ENCODE results near the gene SLC4A1AP. TPM values are rescaled to one million over a fixed set of nuclear protein-coding genes. Genes with fewer than 3 reads are reported as not detected.

Gene SLC4A1AP
- total RNA-seq, 1 experiment from 2014 or later, result 33.8 TPM

DNA sequence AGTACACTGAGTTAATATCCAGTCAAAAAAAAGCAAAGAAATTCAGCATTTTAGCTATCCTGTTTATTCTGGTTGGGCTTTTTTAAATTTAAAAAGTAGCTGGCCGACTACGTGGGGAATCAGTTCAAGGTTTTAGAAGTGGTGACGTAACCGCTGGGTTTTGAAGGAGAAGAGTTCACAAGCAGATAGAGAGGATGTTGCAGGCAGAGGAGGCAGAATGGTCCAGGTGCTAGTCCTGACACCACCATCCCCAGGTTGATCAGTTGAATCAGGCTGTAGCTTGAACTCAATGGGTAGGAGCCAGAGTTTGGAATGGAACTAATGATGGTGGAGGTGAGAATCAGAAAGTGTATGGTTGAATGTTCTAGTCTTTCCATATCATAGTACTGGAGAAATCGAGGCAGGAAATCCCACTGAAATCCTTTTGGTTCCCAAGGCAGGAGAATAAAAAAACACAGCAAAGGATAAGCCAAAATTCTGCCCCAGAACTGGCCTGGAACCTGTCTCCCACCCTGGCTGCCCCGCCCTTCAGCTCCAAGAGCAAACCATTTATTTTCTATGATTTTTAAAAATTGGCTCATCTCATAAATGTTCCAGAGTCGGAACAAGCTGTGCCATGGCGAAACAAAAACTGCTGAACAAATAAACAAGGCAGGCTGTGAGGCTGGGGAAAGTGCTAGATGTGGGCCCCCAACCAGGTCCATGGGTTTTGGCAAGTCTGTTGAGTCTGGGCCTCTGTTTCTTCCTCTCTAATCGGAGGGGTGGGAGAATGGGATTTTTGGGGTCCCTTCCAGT lies 44.0 kb downstream of the SLC4A1AP start:
- Mint-ChIP-seq H3K9me3 (ENCODE audit: unreplicated experiment) (no peaks in the 10 kb centered on the region), H3K4me1 (ENCODE audit: low read depth, unreplicated experiment) (peaks cover 38% of the 10 kb centered on the region), H3K27ac (ENCODE audit: unreplicated experiment) (no peak overlapping the region), H3K27me3 (ENCODE audit: insufficient read depth, unreplicated experiment) (no peaks in the 10 kb centered on the region), H3K36me3 (ENCODE audit: insufficient read depth, unreplicated experiment) (no peaks in the 10 kb centered on the region), H3K4me3 (ENCODE audit: unreplicated experiment) (no peak overlapping the region)
- BruUV-seq (replicated peaks), result no TSS peak
- CTCF ChIA-PET, result interaction anchor here (1.4 kb wide), 1 partner anchor 45 kb away, joined by 5 read pairs; no protein-coding TSS in a partner anchor
- peaks cover 42% of the 10 kb centered on the region for H3K4me1 ChIP-seq
- H3K9me3 ChIP-seq, result no peaks in the 10 kb centered on the region
- H3K27me3 ChIP-seq (replicated peaks; ENCODE audit: control insufficient read depth, insufficient read depth, low read length), result no peaks in the 10 kb centered on the region
- POLR2A ChIA-PET, result no interaction called here
- H3K4me3 ChIP-seq (ENCODE audit: low read depth, low read length), result no peak overlapping the region
- TF ChIP-seq, protein P1, sequence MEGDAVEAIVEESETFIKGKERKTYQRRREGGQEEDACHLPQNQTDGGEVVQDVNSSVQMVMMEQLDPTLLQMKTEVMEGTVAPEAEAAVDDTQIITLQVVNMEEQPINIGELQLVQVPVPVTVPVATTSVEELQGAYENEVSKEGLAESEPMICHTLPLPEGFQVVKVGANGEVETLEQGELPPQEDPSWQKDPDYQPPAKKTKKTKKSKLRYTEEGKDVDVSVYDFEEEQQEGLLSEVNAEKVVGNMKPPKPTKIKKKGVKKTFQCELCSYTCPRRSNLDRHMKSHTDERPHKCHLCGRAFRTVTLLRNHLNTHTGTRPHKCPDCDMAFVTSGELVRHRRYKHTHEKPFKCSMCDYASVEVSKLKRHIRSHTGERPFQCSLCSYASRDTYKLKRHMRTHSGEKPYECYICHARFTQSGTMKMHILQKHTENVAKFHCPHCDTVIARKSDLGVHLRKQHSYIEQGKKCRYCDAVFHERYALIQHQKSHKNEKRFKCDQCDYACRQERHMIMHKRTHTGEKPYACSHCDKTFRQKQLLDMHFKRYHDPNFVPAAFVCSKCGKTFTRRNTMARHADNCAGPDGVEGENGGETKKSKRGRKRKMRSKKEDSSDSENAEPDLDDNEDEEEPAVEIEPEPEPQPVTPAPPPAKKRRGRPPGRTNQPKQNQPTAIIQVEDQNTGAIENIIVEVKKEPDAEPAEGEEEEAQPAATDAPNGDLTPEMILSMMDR (IDR thresholded peaks at IDR 0.05; ENCODE audit: insufficient read depth in 1 of 2, low read depth in 1 of 2, low read length in 1 of 2, severe bottlenecking in 1 of 2, unreplicated experiment in 1 of 2), result no peak
- intact Hi-C loops (cut with micrococcal nuclease; ENCODE audit: unreplicated experiment), result loop anchor here (10.0 kb wide), 2 partner anchors 267 to 357 kb away; no protein-coding TSS in a partner anchor
- no peaks in the 10 kb centered on the region for H3K36me3 ChIP-seq (ENCODE audit: control insufficient read depth, insufficient read depth, low read length)
- no peak for DNase-seq

DNA sequence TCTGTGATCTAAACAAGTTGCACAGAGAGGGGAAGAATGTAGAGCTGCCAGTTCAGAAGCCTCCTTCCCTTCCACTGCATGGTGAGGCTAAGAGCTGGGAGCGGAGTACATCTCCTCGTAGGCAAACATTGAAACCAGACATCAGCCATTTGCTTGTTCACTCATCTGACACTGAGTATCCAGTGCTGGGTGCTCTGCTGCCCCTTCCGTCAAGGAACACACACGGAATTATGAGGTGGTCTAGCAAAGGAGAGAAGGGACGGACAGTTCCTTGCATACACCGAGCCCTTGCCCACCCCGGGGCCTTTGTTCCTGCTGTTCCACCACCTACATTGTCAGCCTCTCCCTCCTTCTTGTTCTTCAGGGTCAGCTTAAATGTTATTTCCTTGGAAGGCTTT lies 44.6 kb downstream of the SLC4A1AP start:
- H3K9me3 ChIP-seq, result no peaks in the 10 kb centered on the region
- POLR2A ChIA-PET, result no interaction called here
- TF ChIP-seq, protein P1 (IDR thresholded peaks at IDR 0.05; ENCODE audit: insufficient read depth in 1 of 2, low read depth in 1 of 2, low read length in 1 of 2, severe bottlenecking in 1 of 2, unreplicated experiment in 1 of 2), result no peak
- CTCF ChIA-PET, result no interaction called here
- H3K27me3 Mint-ChIP-seq (ENCODE audit: insufficient read depth, unreplicated experiment), result no peaks in the 10 kb centered on the region
- peaks cover 32% of the 10 kb centered on the region for H3K4me1 Mint-ChIP-seq (ENCODE audit: low read depth, unreplicated experiment)
- H3K4me3 Mint-ChIP-seq (ENCODE audit: unreplicated experiment), result no peak overlapping the region
- peaks cover 36% of the 10 kb centered on the region for H3K4me1 ChIP-seq
- intact Hi-C loops (cut with micrococcal nuclease; ENCODE audit: unreplicated experiment), result loop anchor here (10.0 kb wide), 2 partner anchors 267 to 357 kb away; no protein-coding TSS in a partner anchor
- no peaks in the 10 kb centered on the region for H3K36me3 Mint-ChIP-seq (ENCODE audit: insufficient read depth, unreplicated experiment)
- no peaks in the 10 kb centered on the region for H3K9me3 Mint-ChIP-seq (ENCODE audit: unreplicated experiment)
- H3K27ac Mint-ChIP-seq (ENCODE audit: unreplicated experiment), result no peak overlapping the region
- no peaks in the 10 kb centered on the region for H3K27me3 ChIP-seq (replicated peaks; ENCODE audit: control insufficient read depth, insufficient read depth, low read length)
- no peak overlapping the region for H3K4me3 ChIP-seq (ENCODE audit: low read depth, low read length)
- DNase-seq, result no peak
- BruUV-seq (replicated peaks), result no TSS peak
- H3K36me3 ChIP-seq (ENCODE audit: control insufficient read depth, insufficient read depth, low read length), result no peaks in the 10 kb centered on the region

DNA sequence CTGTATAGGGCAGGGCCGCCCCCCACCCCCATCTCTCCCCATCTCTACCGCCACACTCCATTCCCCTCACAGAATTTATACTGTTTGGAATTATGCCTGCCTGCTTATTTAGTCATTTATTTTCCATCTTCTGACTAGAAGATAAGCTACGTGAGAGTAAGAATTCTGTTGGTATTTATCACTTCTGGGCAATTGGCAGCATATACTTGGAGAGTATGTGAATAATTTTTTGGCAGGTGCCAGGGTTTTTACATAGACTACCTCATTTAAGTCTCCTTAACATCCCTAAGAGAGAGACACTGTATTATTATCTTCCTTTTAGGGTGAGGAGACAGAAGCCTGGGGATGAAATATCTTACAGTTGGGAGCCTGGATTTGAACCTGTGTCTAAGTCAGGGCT lies 45.0 kb downstream of the SLC4A1AP start:
- no TSS peak for BruUV-seq (replicated peaks)
- H3K27ac Mint-ChIP-seq (ENCODE audit: unreplicated experiment), result no peak overlapping the region
- Histone ChIP-seq H3K4me1 (peaks cover 32% of the 10 kb centered on the region), H3K36me3 (ENCODE audit: control insufficient read depth, insufficient read depth, low read length) (no peaks in the 10 kb centered on the region), H3K9me3 (no peaks in the 10 kb centered on the region), H3K4me3 (ENCODE audit: low read depth, low read length) (no peak overlapping the region), H3K27me3 (replicated peaks; ENCODE audit: control insufficient read depth, insufficient read depth, low read length) (no peaks in the 10 kb centered on the region)
- no peak overlapping the region for H3K4me3 Mint-ChIP-seq (ENCODE audit: unreplicated experiment)
- peaks cover 28% of the 10 kb centered on the region for H3K4me1 Mint-ChIP-seq (ENCODE audit: low read depth, unreplicated experiment)
- no peak for DNase-seq
- H3K9me3 Mint-ChIP-seq (ENCODE audit: unreplicated experiment), result no peaks in the 10 kb centered on the region
- ChIA-PET POLR2A (no interaction called here), CTCF (no interaction called here)
- intact Hi-C loops (cut with micrococcal nuclease; ENCODE audit: unreplicated experiment), result loop anchor here (10.0 kb wide), 2 partner anchors 266 to 356 kb away; no protein-coding TSS in a partner anchor
- no peaks in the 10 kb centered on the region for H3K27me3 Mint-ChIP-seq (ENCODE audit: insufficient read depth, unreplicated experiment)
- TF ChIP-seq, protein P1 (IDR thresholded peaks at IDR 0.05; ENCODE audit: insufficient read depth in 1 of 2, low read depth in 1 of 2, low read length in 1 of 2, severe bottlenecking in 1 of 2, unreplicated experiment in 1 of 2), result no peak
- no peaks in the 10 kb centered on the region for H3K36me3 Mint-ChIP-seq (ENCODE audit: insufficient read depth, unreplicated experiment)

Data from Caco-2 (cell line).